Measurements from ENCODE around the gene TMEM234.

The TMEM234 gene

DNA sequence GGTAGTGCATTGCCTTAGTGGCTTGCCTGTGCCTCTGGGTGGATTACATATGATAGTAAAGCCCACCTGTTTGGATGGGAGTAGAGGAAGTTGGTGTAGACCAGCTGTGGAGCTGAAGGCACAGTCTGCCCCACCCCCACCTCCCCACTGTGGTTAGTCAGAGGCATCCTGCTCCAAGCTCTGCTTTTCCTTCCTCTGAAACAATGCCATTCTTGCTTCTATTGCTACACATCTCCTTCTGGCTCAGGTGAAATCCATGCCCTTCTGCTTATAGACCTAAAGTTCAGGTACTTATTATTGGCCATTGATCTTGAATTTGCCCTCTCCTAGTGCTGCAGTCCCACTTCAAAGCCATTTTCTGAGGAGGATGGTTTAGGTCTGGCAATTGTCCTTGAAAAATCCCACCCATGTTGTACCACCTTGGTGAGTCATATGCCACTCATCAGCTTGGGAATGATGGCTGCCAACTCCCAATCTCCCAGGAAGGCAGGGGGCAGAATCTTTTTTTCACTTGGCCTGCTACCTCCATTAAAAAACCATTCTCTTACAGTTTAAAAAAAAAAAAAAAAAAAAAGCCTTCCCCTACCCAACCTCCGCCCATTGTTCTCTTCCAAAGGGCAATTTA lies 49.4 kb downstream of the TMEM234 start:
- no peak for DNase-seq (ENCODE audit: low spot score)

DNA sequence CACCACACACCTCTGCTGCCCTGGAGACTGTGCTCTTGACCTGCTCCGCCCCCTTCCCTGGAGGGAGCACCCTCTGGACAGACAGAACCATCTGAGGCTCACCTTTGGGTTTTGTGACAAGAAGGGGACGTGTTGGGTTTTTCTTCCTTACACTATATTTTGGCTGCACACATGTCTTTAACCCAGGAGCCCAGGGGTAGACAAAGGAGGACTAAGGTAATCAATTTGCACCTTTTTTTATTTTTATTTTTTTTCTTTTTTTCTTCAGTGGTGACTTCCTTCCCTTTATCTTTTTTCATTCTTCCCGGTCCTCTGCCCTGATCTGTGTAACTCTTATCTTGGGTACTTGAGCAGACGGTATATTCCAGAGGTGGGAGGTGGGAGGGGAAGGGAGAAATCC lies 51.2 kb downstream of the TMEM234 start:
- DNase-seq (ENCODE audit: low spot score) = no peak
